HG02798 (cell line): ENCODE results near the gene PHLDB1.

ENCODE experiments used
- ATAC-seq: cut with Tn5 transposase; IDR thresholded peaks from one replicate; pipeline ENCODE4 v1.9.1; 2021; ENCODE audit warnings: mild to moderate bottlenecking; ENCODE audit not compliant: unreplicated experiment, poor library complexity

The PHLDB1 gene

DNA sequence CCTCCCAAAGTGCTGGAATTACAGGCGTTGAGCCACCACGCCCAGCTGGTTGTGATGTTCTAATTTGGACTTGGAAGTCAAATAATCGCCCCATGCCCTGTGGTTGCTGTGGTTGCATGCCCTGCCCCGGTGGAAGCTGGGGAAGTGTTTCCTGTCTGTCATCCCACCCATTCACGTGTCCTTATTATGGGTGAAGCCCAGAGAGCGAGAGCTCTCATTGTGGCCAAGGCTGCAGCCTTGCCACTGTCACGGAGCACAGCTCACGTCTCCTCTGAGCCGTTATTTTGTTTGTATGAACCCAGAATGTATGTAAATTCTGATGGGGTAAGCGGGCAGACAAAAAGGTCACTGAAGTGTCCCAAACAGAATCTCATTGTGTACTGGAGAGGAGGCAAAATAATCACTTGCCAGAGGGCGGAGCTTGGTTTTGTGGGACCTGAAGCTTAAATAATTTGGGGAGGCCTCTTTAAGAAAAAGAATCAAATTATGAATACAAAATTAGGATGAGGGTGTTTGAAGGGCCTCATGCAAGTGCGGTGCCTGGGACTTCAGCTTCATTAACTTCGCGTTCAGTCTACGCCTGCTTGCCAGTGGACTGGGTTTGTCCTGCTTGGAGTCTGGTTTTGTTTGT is 97.8 kb downstream of the PHLDB1 start:
- ATAC-seq: no peak

- no peak for ATAC-seq
Measured at GRCh38 chr11:118705791-118706545, 98.6 kb downstream of the PHLDB1 start.

DNA sequence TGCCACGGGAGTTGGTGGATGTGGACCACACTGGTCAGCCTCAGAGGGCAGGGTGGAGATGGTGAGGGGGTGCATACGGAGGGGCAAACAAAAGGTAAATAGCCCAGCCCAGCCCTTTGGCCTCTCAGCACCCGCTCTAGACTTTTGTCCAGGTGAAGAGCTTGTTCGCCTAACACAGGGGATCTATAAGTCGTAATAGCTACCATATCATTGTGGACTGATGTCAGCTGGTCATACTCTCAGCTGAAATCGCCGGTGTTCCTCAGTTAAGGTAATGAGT is 99.1 kb downstream of the PHLDB1 start:
- ATAC-seq: no peak
